ENCODE measurements around the gene S100A14. TPM values are rescaled to one million over a fixed set of nuclear protein-coding genes. Genes with fewer than 3 reads are reported as not detected.

S100A14 gene
- total and polyA plus RNA-seq, 9 of the 15 experiments (the other 6 are each of a cell fraction or from before 2014, with no cell fraction given), result 0.10 to 0.64 (median 0.24) TPM; not detected in 3

DNA sequence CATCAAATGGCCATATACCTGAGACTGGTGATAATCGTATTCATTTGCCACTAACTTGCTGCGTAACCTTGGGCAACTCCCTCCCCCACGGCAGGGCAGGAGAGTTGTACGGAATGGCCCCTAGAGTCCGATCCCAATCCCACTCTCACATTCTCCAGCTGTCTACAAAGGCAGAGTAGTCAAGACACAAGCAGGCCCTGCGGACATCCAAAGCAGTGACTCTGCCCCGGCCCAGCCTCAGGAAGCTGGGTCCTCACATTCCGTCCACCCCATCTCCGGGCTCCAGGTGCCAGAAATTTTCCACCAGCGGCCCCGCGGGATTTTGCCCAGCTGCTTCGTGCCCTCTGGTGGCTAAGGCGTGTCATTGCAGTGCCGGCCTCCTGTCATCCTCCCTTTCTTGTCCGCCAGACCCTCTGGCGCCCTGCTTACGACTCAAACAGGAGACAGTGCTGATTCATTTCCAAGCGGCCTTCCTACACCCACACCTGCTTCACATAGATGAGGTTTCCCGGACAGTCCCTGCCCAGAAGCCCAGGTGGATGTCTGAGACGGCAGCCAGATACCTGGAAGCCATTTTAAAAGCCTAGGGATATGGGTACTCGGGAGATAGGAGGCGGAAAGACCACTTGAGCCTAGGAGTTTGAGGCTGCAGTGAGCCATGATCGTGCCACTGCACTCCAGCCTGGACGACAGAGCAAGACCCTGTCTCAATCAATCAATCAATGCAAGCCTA is 47.6 kb downstream of the S100A14 start (continued):
- TF ChIP-seq MNT (conservative IDR thresholded peaks at IDR 0.05) (peak in 1 of 2 experiments; percentile 39; a peak in 2 of 4 replicates), NBN (IDR thresholded peaks at IDR 0.05; ENCODE audit: low read depth) (0 out of 2 replicates have a peak, but pooled peaks have one; percentile 60), RB1 (IDR thresholded peaks at IDR 0.05; ENCODE audit: low read depth) (peak; percentile 69; the same call in 1 of the 2 replicates), TAF7 (tag; IDR thresholded peaks at IDR 0.05) (peak; percentile 8; the same call in 1 of the 2 replicates), ZNF717 (CRISPR knock-in tag; IDR thresholded peaks at IDR 0.05) (no peak), ZNF740 (CRISPR knock-in tag; IDR thresholded peaks at IDR 0.05) (0 out of 2 replicates have a peak, but pooled peaks have one; percentile 18), ZNF740 (tag; IDR thresholded peaks at IDR 0.05) (no peak), MAFG (tag; conservative IDR thresholded peaks at IDR 0.05) (0 out of 2 replicates have a peak, but pooled peaks have one; percentile 29)

All from K562 (cell line).